ENCODE results near the gene SMTN. TPM values are rescaled to one million over a fixed set of nuclear protein-coding genes. Genes with fewer than 3 reads are reported as not detected.

Gene SMTN
- total and polyA plus RNA-seq, 10 of the 15 experiments (the other 5 are each of a cell fraction or from before 2014, with no cell fraction given), result 0.92 to 21.9 (median 4.8) TPM

DNA sequence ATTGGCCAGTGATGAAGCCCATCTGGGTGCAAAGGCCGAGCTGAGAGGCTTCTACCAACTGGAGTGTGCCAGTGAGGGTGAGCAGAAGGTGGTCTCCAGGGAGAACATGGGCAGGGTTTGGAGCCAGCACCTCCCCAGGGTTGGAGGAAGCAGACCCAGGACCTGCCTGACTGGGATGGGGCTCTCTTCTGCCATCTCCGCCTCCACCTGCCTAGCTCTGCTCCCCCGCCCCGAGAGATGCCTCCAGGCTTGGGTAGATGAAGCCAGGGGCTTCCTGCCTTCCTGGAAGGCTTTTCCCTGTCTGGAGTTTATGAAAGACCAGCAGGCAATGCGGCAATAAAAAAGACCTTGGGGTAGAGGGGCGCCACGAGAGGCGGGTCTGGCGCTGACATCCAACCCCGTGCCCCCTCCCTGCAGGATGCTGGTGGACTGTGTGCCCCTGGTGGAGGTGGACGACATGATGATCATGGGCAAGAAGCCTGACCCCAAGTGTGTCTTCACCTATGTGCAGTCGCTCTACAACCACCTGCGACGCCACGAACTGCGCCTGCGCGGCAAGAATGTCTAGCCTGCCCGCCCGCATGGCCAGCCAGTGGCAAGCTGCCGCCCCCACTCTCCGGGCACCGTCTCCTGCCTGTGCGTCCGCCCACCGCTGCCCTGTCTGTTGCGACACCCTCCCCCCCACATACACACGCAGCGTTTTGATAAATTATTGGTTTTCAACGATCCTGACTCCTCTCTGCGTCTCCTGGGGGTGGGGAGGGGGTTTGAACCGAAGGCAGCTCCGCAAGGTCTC lies 23.0 kb downstream of the SMTN start:
- 85% methylated on average over 33 of the region's 33 CpGs for WGBS (ENCODE audit: insufficient coverage, insufficient replicate concordance, low lambda C conversion rate, missing lambda C conversion rate)
- Histone ChIP-seq H3K27me3 (replicated peaks in 1 of 2; ENCODE audit: control insufficient read depth in 2 of 2, insufficient read depth in 2 of 2, low read length in 1 of 2) (no peaks in the 10 kb centered on the region), H3K79me2 (ENCODE audit: control insufficient read depth, insufficient read depth, low read length) (no peaks in the 10 kb centered on the region), H3K36me3 (ENCODE audit: control insufficient read depth in 2 of 2, insufficient read depth in 2 of 2, low read length in 1 of 2) (no peaks in the 10 kb centered on the region), H3K9me3 (replicated peaks; ENCODE audit: control insufficient read depth, insufficient read depth, low read length) (no peaks in the 10 kb centered on the region), H3K4me3 (no peak overlapping the region), H3K4me1 (ENCODE audit: control insufficient read depth, insufficient read depth, low read length) (no peaks in the 10 kb centered on the region; the same call in 1 of the 2 replicates), H4K20me1 (ENCODE audit: control insufficient read depth, insufficient read depth) (no peaks in the 10 kb centered on the region), H3K9ac (ENCODE audit: control insufficient read depth, insufficient read depth, low read length) (no peak overlapping the region), H3K27ac (ENCODE audit: control insufficient read depth, insufficient read depth) (no peak overlapping the region), H2AFZ (ENCODE audit: control insufficient read depth, low read depth, low read length) (no peak overlapping the region), H3K4me2 (ENCODE audit: control insufficient read depth, insufficient read depth) (no peak overlapping the region)
- POLR2A ChIA-PET, result no interaction called here
- ATAC-seq (no peak), FAIRE-seq (no peak), DNase-seq (ENCODE audit: low read depth, low spot score) (no peak)
- intact Hi-C loops (cut with micrococcal nuclease; ENCODE audit: unreplicated experiment) (no loop called here), in situ Hi-C loops (cut with MboI) (no loop called here)
- CTCF ChIA-PET, result interaction anchor here (0.6 to 2.6 kb wide), 10 partner anchors 8 to 563 kb away, joined by 3 to 15 read pairs (median 4); no protein-coding TSS in a partner anchor
- BruUV-seq (replicated peaks), result no TSS peak
- SMC1A ChIA-PET (ENCODE audit: uncharacterized antibody, unreplicated experiment), result interaction anchor here (1.3 kb wide), 1 partner anchor 9 kb away, joined by 4 read pairs; no protein-coding TSS in a partner anchor
- RAD21 ChIA-PET (ENCODE audit: unreplicated experiment), result interaction anchor here (1.4 kb wide), 1 partner anchor 8 kb away, joined by 5 read pairs; no protein-coding TSS in a partner anchor
- TF ChIP-seq, protein P1, sequence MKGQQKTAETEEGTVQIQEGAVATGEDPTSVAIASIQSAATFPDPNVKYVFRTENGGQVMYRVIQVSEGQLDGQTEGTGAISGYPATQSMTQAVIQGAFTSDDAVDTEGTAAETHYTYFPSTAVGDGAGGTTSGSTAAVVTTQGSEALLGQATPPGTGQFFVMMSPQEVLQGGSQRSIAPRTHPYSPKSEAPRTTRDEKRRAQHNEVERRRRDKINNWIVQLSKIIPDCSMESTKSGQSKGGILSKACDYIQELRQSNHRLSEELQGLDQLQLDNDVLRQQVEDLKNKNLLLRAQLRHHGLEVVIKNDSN (IDR thresholded peaks at IDR 0.05; ENCODE audit: borderline replicate concordance, extremely low read length, insufficient read depth, low read depth, low read length), result no peak
- no peak for TF ChIP-seq CEBPB (IDR thresholded peaks at IDR 0.05; ENCODE audit: borderline replicate concordance in 1 of 2, low read depth in 2 of 2, low read length in 2 of 2)
- TF ChIP-seq CREB1 (IDR thresholded peaks at IDR 0.05; ENCODE audit: low read depth), result no peak
- no peak for TF ChIP-seq CBFB (IDR thresholded peaks at IDR 0.05; ENCODE audit: low read depth)
- no peak for TF ChIP-seq SKIL (IDR thresholded peaks at IDR 0.05; ENCODE audit: low read depth, poor library complexity, severe bottlenecking)
- TF ChIP-seq ZNF622 (IDR thresholded peaks at IDR 0.05), result no peak
- TF ChIP-seq, protein P2, sequence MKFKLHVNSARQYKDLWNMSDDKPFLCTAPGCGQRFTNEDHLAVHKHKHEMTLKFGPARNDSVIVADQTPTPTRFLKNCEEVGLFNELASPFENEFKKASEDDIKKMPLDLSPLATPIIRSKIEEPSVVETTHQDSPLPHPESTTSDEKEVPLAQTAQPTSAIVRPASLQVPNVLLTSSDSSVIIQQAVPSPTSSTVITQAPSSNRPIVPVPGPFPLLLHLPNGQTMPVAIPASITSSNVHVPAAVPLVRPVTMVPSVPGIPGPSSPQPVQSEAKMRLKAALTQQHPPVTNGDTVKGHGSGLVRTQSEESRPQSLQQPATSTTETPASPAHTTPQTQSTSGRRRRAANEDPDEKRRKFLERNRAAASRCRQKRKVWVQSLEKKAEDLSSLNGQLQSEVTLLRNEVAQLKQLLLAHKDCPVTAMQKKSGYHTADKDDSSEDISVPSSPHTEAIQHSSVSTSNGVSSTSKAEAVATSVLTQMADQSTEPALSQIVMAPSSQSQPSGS (IDR thresholded peaks at IDR 0.05; ENCODE audit: low read length), result no peak
- TF ChIP-seq SMAD1 (IDR thresholded peaks at IDR 0.05; ENCODE audit: low read depth, partially characterized antibody), result no peak
- no peak for TF ChIP-seq MYB (IDR thresholded peaks at IDR 0.05; ENCODE audit: borderline replicate concordance, low read depth, low read length)
- TF ChIP-seq ZBTB40 (IDR thresholded peaks at IDR 0.05; ENCODE audit: borderline replicate concordance), result no peak
- no peak for TF ChIP-seq SIN3A (IDR thresholded peaks at IDR 0.05; ENCODE audit: low read depth, low read length)
- TF ChIP-seq RCOR1 (conservative IDR thresholded peaks at IDR 0.05; ENCODE audit: low read depth, low read length), result no peak
- no peak for TF ChIP-seq JUNB (IDR thresholded peaks at IDR 0.05)
- TF ChIP-seq ZNF207 (IDR thresholded peaks at IDR 0.05; ENCODE audit: borderline replicate concordance), result no peak
- TF ChIP-seq KDM1A (IDR thresholded peaks at IDR 0.05; ENCODE audit: borderline replicate concordance), result no peak
